ENCODE results near the gene G6PC1. TPM values are rescaled to one million over a fixed set of nuclear protein-coding genes. Genes with fewer than 3 reads are reported as not detected.
"Not testable (repeated sequence)": the region's sequence is repeated elsewhere in the genome, so short reads cannot be mapped to it uniquely, and the experiment has no call there.

G6PC1 gene
- polyA plus RNA-seq (ENCODE audit: low read depth in 6 of 6): not detected

DNA sequence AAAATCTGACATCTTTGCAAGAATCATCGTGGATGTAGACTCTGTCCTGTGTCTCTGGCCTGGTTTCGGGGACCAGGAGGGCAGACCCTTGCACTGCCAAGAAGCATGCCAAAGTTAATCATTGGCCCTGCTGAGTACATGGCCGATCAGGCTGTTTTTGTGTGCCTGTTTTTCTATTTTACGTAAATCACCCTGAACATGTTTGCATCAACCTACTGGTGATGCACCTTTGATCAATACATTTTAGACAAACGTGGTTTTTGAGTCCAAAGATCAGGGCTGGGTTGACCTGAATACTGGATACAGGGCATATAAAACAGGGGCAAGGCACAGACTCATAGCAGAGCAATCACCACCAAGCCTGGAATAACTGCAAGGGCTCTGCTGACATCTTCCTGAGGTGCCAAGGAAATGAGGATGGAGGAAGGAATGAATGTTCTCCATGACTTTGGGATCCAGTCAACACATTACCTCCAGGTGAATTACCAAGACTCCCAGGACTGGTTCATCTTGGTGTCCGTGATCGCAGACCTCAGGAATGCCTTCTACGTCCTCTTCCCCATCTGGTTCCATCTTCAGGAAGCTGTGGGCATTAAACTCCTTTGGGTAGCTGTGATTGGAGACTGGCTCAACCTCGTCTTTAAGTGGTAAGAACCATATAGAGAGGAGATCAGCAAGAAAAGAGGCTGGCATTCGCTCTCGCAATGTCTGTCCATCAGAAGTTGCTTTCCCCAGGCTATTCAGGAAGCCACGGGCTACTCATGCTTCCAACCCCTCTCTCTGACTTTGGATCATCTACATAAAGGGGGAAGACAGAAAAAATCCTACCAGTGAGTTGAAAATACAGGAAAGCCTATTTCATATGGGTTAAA is at the start of gene G6PC1:
Gene G6PC1, plus strand, starts transcription at position 340 of the 872 bp plus-strand sequence. Its CDS starts 78 bp downstream, at position 418.
- DNase-seq (no peak), ATAC-seq (ENCODE audit: low read depth in 2 of 2) (no peak)
- Mint-ChIP-seq H3K4me1 (no peaks in the 10 kb centered on the region), H3K27me3 (peaks cover 8 to 30% (median 17%) of the 10 kb centered on the region in 3 donors), H3K27ac (peak within 1 kb of the TSS in 2 of 6 donors; percentile 5 to 53), H3K36me3 (no peaks in the 10 kb centered on the region), H3K9me3 (no peaks in the 10 kb centered on the region), H3K4me3 (peak within 1 kb of the TSS in 1 of 8 donors; percentile 49)

DNA sequence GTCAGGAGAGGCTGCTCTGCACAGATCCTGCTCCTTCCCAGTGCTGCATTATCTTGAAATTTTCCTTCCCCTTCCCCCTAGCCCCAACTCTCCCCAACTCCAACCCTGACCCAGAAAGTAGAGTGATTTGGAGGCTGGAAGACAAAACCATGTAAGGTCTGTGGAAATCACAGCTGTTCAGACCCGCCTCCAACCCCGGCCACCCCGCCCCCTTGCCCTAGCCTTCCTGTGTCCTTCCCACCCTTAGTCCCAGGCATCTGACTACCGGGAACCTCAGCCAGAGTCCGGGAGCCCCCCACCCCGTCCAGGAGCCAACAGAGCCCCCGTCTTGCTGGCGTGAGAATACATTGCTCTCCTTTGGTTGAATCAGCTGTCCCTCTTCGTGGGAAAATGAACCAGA is 49.6 kb upstream of the G6PC1 start, which contains the start of gene AOC3:
Gene AOC3, plus strand, starts transcription at position 246 of the 400 bp plus-strand sequence. Its CDS starts 145 bp downstream, at position 391.
- no peak for DNase-seq
- Mint-ChIP-seq H3K9me3 (no peaks in the 10 kb centered on the region), H3K36me3 (no peaks in the 10 kb centered on the region), H3K4me1 (peaks cover 2 to 6% (median 3%) of the 10 kb centered on the region in 3 donors), H3K4me3 (no peak within 1 kb of the TSS), H3K27me3 (peaks cover 0 to 6% (median 0%) of the 10 kb centered on the region in 3 donors), H3K27ac (peak within 1 kb of the TSS in 3 of 6 donors; percentile 22 to 74 (median 49))
- no peak for ATAC-seq (ENCODE audit: low read depth in 2 of 2)

DNA sequence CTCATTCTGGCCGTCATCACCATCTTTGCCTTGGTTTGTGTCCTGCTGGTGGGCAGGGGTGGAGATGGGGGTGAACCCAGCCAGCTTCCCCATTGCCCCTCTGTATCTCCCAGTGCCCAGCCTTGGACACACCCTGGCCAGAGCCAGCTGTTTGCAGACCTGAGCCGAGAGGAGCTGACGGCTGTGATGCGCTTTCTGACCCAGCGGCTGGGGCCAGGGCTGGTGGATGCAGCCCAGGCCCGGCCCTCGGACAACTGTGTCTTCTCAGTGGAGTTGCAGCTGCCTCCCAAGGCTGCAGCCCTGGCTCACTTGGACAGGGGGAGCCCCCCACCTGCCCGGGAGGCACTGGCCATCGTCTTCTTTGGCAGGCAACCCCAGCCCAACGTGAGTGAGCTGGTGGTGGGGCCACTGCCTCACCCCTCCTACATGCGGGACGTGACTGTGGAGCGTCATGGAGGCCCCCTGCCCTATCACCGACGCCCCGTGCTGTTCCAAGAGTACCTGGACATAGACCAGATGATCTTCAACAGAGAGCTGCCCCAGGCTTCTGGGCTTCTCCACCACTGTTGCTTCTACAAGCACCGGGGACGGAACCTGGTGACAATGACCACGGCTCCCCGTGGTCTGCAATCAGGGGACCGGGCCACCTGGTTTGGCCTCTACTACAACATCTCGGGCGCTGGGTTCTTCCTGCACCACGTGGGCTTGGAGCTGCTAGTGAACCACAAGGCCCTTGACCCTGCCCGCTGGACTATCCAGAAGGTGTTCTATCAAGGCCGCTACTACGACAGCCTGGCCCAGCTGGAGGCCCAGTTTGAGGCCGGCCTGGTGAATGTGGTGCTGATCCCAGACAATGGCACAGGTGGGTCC is 49.0 kb upstream of the G6PC1 start:
- ATAC-seq (ENCODE audit: low read depth in 2 of 2): not testable (repeated sequence)
- H3K27ac Mint-ChIP-seq: peak overlapping the region in 2 of 6 donors; percentile 30 to 49

DNA sequence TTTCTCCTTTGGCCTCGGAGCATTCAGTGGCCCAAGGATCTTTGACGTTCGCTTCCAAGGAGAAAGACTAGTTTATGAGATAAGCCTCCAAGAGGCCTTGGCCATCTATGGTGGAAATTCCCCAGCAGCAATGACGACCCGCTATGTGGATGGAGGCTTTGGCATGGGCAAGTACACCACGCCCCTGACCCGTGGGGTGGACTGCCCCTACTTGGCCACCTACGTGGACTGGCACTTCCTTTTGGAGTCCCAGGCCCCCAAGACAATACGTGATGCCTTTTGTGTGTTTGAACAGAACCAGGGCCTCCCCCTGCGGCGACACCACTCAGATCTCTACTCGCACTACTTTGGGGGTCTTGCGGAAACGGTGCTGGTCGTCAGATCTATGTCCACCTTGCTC is 48.2 kb upstream of the G6PC1 start:
- Mint-ChIP-seq H3K4me1 (peaks cover 0 to 3% (median under 1%) of the 10 kb centered on the region in 3 donors), H3K4me3 (no peak overlapping the region), H3K36me3 (no peaks in the 10 kb centered on the region), H3K27me3 (peaks cover 0 to 6% (median 6%) of the 10 kb centered on the region in 3 donors), H3K9me3 (no peaks in the 10 kb centered on the region), H3K27ac (no peak overlapping the region)
- ATAC-seq (ENCODE audit: low read depth in 2 of 2) (no peak), DNase-seq (no peak)

More for the DNA sequence above, 49.0 kb upstream of the G6PC1 start:
- H3K36me3 Mint-ChIP-seq, H3K4me1 Mint-ChIP-seq, H3K27me3 Mint-ChIP-seq, H3K9me3 Mint-ChIP-seq, DNase-seq, H3K4me3 Mint-ChIP-seq: not testable (repeated sequence)

DNA sequence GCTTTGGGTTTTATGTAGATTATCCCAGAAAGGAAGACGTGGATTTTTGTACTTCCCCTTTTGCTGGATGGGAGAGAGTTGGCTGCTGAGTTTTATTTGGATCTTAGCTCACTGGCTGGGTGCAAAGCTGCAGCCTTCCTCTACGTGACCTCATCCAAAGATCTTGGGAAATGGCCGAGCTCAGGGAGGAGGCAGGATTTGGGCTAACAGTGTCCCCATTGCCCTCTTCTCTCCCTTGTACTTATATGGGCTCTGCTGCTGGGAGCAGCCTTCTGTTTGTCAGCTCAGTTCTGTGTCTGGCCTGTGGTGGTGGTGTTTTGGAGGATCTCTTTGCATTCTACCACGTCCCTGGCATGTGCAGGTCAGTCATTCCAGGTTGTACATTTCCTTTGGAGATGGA is 47.6 kb upstream of the G6PC1 start:
- H3K4me3 Mint-ChIP-seq: no peak overlapping the region
- H3K27ac Mint-ChIP-seq: no peak overlapping the region

DNA sequence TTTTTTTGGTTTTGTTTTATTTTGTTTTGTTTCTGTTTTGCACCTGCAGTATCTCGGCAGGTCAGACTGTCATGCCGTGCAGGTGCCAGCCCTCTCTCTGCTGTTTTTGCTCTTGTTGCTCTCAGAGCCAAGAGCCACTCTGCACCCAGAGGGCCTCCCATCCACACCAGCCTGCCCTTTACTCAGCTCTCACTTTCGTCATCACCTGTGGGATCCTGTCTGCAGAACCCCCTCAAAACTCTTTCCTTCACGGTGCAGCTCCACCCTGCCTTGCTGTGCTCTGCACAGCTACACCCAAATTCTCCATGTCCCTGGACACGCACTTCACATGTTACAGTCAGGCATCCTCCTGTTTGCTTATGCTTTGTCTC is 47.0 kb upstream of the G6PC1 start:
- Mint-ChIP-seq H3K4me1 (peaks cover 0 to 3% (median 0%) of the 10 kb centered on the region in 3 donors), H3K27ac (peak overlapping the region in 1 of 6 donors; percentile 25), H3K36me3 (no peaks in the 10 kb centered on the region), H3K27me3 (peaks cover 0 to 6% (median 6%) of the 10 kb centered on the region in 3 donors), H3K4me3 (peak overlapping the region in 1 of 8 donors; percentile 38), H3K9me3 (no peaks in the 10 kb centered on the region)
- ATAC-seq (ENCODE audit: low read depth in 2 of 2) (no peak), DNase-seq (no peak)

More for the DNA sequence above, 47.6 kb upstream of the G6PC1 start:
- no peak for DNase-seq
- H3K9me3 Mint-ChIP-seq: no peaks in the 10 kb centered on the region
- peaks cover 0 to 3% (median 0%) of the 10 kb centered on the region in 3 donors for H3K4me1 Mint-ChIP-seq
- peaks cover 0 to 6% (median 6%) of the 10 kb centered on the region in 3 donors for H3K27me3 Mint-ChIP-seq
- H3K36me3 Mint-ChIP-seq: no peaks in the 10 kb centered on the region
- ATAC-seq (ENCODE audit: low read depth in 2 of 2): no peak

DNA sequence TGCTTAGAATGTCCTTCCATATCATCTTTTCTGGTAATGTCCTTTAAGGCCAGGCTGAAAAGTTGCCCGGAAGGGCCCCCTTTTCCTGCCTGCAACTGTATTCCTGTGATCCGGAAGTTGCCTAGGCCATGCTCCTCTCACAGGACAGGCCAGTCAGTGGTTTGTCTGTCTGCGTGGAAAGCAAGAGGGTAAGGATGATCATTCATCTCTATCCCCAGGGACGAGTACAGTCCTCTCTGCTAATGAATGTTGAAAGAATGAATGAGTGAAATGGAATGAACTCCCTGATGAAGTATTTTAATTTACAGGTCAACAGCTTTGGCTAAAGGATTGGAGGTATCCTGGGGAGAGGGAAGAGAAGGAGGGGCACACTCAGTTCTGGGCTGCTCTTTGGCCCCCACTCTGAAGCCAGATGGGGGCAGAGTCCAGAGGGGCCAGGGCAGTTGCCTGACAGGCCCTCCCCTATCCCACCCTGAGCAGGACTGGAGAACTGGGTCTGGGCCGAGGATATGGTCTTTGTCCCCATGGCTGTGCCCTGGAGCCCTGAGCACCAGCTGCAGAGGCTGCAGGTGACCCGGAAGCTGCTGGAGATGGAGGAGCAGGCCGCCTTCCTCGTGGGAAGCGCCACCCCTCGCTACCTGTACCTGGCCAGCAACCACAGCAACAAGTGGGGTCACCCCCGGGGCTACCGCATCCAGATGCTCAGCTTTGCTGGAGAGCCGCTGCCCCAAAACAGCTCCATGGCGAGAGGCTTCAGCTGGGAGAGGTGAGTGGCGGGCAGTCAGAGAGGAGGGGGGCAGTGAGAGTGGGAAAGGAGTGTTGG is 46.4 kb upstream of the G6PC1 start:
- Mint-ChIP-seq H3K27me3 (peaks cover 0 to 6% (median 6%) of the 10 kb centered on the region in 3 donors), H3K4me1 (peaks cover 0 to 3% (median 0%) of the 10 kb centered on the region in 3 donors), H3K27ac (peak overlapping the region in 1 of 6 donors; percentile 25), H3K9me3 (no peaks in the 10 kb centered on the region), H3K36me3 (no peaks in the 10 kb centered on the region), H3K4me3 (peak overlapping the region in 1 of 8 donors; percentile 38)
- DNase-seq: no peak
- ATAC-seq (ENCODE audit: low read depth in 2 of 2): no peak

DNA sequence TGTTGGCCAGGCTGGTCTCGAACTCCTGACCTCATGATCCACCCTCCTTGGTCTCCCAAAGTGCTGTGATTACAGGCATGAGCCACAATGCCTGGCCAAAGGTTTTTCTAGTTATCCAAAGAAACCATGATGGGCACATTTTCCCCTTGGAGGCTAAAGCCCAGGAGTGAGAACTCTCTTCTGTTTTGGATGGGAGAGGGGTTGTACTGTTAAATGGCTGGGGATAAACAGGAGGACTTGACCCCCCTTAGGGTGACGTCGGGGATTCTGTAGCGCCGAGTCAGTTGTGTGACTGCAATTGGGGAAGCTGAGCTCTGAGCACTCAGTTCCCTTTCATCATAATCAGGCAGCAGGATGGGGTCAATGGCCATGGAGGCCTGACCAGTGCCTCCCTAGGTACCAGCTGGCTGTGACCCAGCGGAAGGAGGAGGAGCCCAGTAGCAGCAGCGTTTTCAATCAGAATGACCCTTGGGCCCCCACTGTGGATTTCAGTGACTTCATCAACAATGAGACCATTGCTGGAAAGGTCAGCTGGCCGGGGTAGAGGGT is 45.5 kb upstream of the G6PC1 start:
- DNase-seq (no peak), ATAC-seq (ENCODE audit: low read depth in 2 of 2) (no peak)

DNA sequence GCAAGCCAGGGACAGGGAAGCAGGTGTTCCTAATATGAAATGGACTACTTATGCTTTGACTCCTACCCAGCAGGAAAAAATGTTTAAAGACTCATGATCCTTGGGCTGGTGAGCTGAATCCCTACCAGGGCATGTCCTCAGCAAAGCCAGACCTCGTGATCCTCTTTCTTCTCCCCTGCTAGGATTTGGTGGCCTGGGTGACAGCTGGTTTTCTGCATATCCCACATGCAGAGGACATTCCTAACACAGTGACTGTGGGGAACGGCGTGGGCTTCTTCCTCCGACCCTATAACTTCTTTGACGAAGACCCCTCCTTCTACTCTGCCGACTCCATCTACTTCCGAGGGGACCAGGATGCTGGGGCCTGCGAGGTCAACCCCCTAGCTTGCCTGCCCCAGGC is 44.5 kb upstream of the G6PC1 start:
- not testable (repeated sequence) for H3K27me3 Mint-ChIP-seq; ATAC-seq (ENCODE audit: low read depth in 2 of 2); H3K4me1 Mint-ChIP-seq; H3K27ac Mint-ChIP-seq; DNase-seq; H3K4me3 Mint-ChIP-seq; H3K9me3 Mint-ChIP-seq; H3K36me3 Mint-ChIP-seq

More for the DNA sequence above, 45.5 kb upstream of the G6PC1 start:
- Mint-ChIP-seq H3K27ac (no peak overlapping the region), H3K36me3 (no peaks in the 10 kb centered on the region), H3K4me1 (peaks cover 0 to 3% (median 0%) of the 10 kb centered on the region in 3 donors), H3K9me3 (no peaks in the 10 kb centered on the region), H3K27me3 (peaks cover 0 to 6% (median 6%) of the 10 kb centered on the region in 3 donors), H3K4me3 (no peak overlapping the region)

DNA sequence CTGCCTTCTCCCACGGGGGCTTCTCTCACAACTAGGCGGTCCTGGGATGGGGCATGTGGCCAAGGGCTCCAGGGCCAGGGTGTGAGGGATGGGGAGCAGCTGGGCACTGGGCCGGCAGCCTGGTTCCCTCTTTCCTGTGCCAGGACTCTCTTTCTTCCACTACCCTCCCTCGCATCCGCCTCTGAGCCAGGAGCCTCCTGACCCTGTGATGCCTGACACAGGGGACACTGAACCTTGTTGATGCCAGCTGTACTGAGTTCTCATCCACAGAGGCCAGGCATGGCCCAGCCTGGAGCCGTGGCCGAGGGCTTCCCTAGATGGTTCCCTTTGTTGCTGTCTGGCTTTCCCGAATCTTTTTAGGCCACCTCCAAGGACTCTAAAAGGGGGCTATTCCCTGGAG is 44.1 kb upstream of the G6PC1 start:
- not testable (repeated sequence) for H3K36me3 Mint-ChIP-seq; ATAC-seq (ENCODE audit: low read depth in 2 of 2); H3K27me3 Mint-ChIP-seq; H3K4me3 Mint-ChIP-seq; H3K4me1 Mint-ChIP-seq; DNase-seq; H3K9me3 Mint-ChIP-seq
- peak overlapping the region in 1 of 6 donors; percentile 47 for H3K27ac Mint-ChIP-seq

DNA sequence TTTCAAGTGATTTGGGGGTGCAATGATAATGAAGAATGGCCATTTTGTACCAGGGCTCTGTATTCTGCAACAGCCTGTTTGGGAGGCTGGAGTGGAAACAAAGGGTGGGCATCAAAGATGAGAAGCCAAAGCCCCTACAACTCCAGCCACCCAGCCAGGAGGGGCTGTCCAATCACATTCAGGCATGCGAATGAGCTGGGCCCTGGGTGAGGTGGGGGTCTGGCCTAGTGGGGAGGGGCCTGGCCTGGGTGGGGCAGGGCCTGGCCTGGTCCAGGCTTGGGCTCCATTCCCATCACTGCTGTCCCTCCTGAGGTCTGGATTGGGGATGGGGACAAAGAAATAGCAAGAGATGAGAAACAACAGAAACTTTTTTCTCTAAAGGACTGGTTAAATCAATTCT is 43.2 kb upstream of the G6PC1 start:
- no peaks in the 10 kb centered on the region for H3K36me3 Mint-ChIP-seq
- no peak for DNase-seq
- H3K4me1 Mint-ChIP-seq: peaks cover 0 to 3% (median 0%) of the 10 kb centered on the region in 3 donors
- no peak overlapping the region for H3K27ac Mint-ChIP-seq
- no peak overlapping the region for H3K4me3 Mint-ChIP-seq
- H3K27me3 Mint-ChIP-seq: peaks cover 0 to 6% (median 6%) of the 10 kb centered on the region in 3 donors
- no peak for ATAC-seq (ENCODE audit: low read depth in 2 of 2)
- no peaks in the 10 kb centered on the region for H3K9me3 Mint-ChIP-seq

DNA sequence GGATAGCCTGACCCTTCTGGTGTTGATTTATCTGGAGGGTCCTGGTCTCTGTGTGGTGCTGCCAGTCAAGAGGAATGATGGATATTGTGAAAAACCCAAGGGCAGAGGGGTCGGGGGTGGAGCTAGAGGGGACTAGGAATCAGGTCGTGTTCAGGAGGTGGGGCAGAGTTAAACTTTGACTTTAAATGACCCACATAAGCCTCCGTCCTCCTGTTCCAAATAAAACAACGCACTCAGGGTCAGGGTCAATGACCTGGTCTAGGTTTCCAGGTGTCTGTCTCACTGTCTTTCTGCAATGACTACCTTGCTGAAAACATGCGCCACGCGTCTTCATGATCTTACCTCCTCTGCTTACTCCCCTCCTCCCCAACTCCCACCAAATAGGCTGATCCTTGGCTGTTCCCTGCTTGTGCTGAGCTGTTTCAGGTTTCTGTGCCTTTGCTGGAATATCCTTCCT is 34.9 kb upstream of the G6PC1 start:
- H3K9me3 Mint-ChIP-seq: peaks cover 0 to 6% (median 2%) of the 10 kb centered on the region in 7 donors
- ATAC-seq (ENCODE audit: low read depth in 2 of 2) (no peak), DNase-seq (no peak)
- peak overlapping the region in 1 of 8 donors; percentile 52 for H3K4me3 Mint-ChIP-seq
- peaks cover 4 to 45% (median 33%) of the 10 kb centered on the region in 3 donors for H3K27me3 Mint-ChIP-seq
- H3K36me3 Mint-ChIP-seq: no peaks in the 10 kb centered on the region
- H3K4me1 Mint-ChIP-seq: no peaks in the 10 kb centered on the region
- no peak overlapping the region for H3K27ac Mint-ChIP-seq

Data from naive B cell (primary cell).